K562 (cell line): ENCODE measurements around the gene PPP1R12B. TPM values are rescaled to one million over a fixed set of nuclear protein-coding genes. Genes with fewer than 3 reads are reported as not detected.

Source experiments
- ATAC-seq: fragments of 200-7000 bp; cut with Tn5 transposase; 3 replicates; pipeline ENCODE4 v1.9.1; 2020; ENCODE audit warnings: moderate library complexity
- BruUV-seq: library from RNA; stranded (reverse); fragments of 400-500 nt; replicated peaks from 2 replicates; lab custom pipeline; 2021; lab: Mats Ljungman, UMichigan
- CTCF ChIA-PET: fragments of 300-600 bp; formaldehyde crosslinking; extraction: SDS; loops from one replicate; lab custom pipeline; 2021; ENCODE audit warnings: low intra/inter-chr PET ratio; lab: Yijun Ruan, JAX
- POLR2A ChIA-PET: fragments of 300-600, 350-650 bp; sonication (Branson Sonifier 250); formaldehyde crosslinking; extraction: SDS; loops from one replicate; lab custom pipeline; 2021; ENCODE audit warnings: antibody characterized with exemption, inconsistent platforms; lab: Yijun Ruan, JAX
- DNase-seq, 4 experiments: peaks; one replicate each; pipeline versions ENCODE4 v3.0.0 to v3.0.0-alpha.2; 2011 to 2018; ENCODE audit warnings: low spot score in 3 of 4, mixed read lengths in 3 of 4; ENCODE audit errors: extremely low read depth in 1 of 4
- FAIRE-seq: peaks from 2 replicates; lab custom pipeline; 2011; peaks lifted over from hg19 to GRCh38; lab: Jason Lieb, UNC
- H2AFZ ChIP-seq: 2 replicates; pipeline ENCODE4 v1.6.0; 2011; ENCODE audit warnings: low read depth, low read length, control low read depth, inconsistent platforms
- H3K27ac ChIP-seq: fragments of 200-600 bp; 3 replicates; pipeline ENCODE4 v1.8.0; 2011; ENCODE audit warnings: low read depth, mild to moderate bottlenecking, control low read depth, inconsistent platforms, low read length, moderate library complexity, mixed read lengths; ENCODE audit errors: extremely low read depth
- H3K27me3 ChIP-seq, 2 experiments: fragments of 300-600 bp in 1 of 2; 2 replicates in 1 of 2; 3 replicates in 1 of 2; pipeline versions ENCODE4 v1.6.0 to v1.8.0; 2011; ENCODE audit warnings: inconsistent platforms in 2 of 2, low read length in 2 of 2, mild to moderate bottlenecking in 1 of 2, mixed read lengths in 1 of 2, moderate library complexity in 1 of 2; ENCODE audit not compliant: control insufficient read depth in 2 of 2, insufficient read depth in 2 of 2
- H3K36me3 ChIP-seq: fragments of 300-600 bp; 3 replicates; pipeline ENCODE4 v1.8.0; 2011; ENCODE audit warnings: mild to moderate bottlenecking, low read length, inconsistent platforms; ENCODE audit not compliant: control insufficient read depth, insufficient read depth
- H3K4me1 ChIP-seq, 2 experiments: fragments of 200-600 bp in 1 of 2; replicated peaks in 1 of 2; 2 replicates in 1 of 2; 3 replicates in 1 of 2; pipeline versions ENCODE4 v1.5.1 to v1.8.0; 2011; ENCODE audit warnings: inconsistent platforms in 2 of 2, low read length in 2 of 2, mild to moderate bottlenecking in 1 of 2, mixed read lengths in 1 of 2, moderate library complexity in 1 of 2; ENCODE audit not compliant: control insufficient read depth in 2 of 2, insufficient read depth in 2 of 2
- H3K4me2 ChIP-seq: 2 replicates; pipeline ENCODE4 v1.6.1; 2011; ENCODE audit warnings: low read length, control low read depth, inconsistent platforms, mixed read lengths; ENCODE audit not compliant: insufficient read depth
- H3K4me3 ChIP-seq: fragments of 200-600 bp; sonication (generic), shearing (Covaris generic); 2 replicates; pipeline ENCODE4 v1.5.1; 2016; ENCODE audit warnings: control low read depth, inconsistent platforms
- H3K79me2 ChIP-seq: fragments of 200-600 bp; 3 replicates; pipeline ENCODE4 v1.8.0; 2011; ENCODE audit warnings: low read length, inconsistent platforms; ENCODE audit not compliant: control insufficient read depth, insufficient read depth
- H3K9ac ChIP-seq, 2 experiments: 2 replicates each; pipeline versions ENCODE4 v1.6.0 to v1.6.1; 2011; ENCODE audit warnings: low read depth in 2 of 2, low read length in 2 of 2, control low read depth in 1 of 2, inconsistent platforms in 1 of 2, mild to moderate bottlenecking in 1 of 2, mixed read lengths in 1 of 2; ENCODE audit not compliant: insufficient read depth in 1 of 2
- H3K9me1 ChIP-seq: one replicate; pipeline ENCODE4 v1.6.0; 2011; ENCODE audit warnings: inconsistent platforms, mild to moderate bottlenecking, low read length, moderate library complexity; ENCODE audit not compliant: control insufficient read depth, insufficient read depth
- H3K9me3 ChIP-seq: replicated peaks from 2 replicates; pipeline ENCODE4 v1.5.1; 2011; ENCODE audit warnings: low read depth, low read length, inconsistent platforms; ENCODE audit not compliant: control insufficient read depth, insufficient read depth
- H4K20me1 ChIP-seq: replicated peaks from 2 replicates; pipeline ENCODE4 v1.6.1; 2011; ENCODE audit warnings: low read length, inconsistent platforms, mixed read lengths; ENCODE audit not compliant: control insufficient read depth, insufficient read depth
- FOXK1 ChIP-seq: sonication (generic); formaldehyde crosslinking; IDR thresholded peaks from 2 replicates; pipeline ENCODE4 v1.8.0; 2022; ENCODE audit warnings: missing genetic modification reagents, mild to moderate bottlenecking, borderline replicate concordance
- GTF2E2 ChIP-seq: fragments of 200-800 bp; sonication (Bioruptor generic); IDR thresholded peaks from 2 replicates; pipeline ENCODE4 v1.6.1; 2016; ENCODE audit warnings: missing genetic modification characterization, missing compliant biosample characterization
- HNRNPK ChIP-seq: fragments of 200-400 bp; formaldehyde crosslinking; IDR thresholded peaks from one replicate; pipeline ENCODE4 v1.6.1; 2018; ENCODE audit warnings: mild to moderate bottlenecking, low read depth, low read length; ENCODE audit not compliant: poor library complexity, severe bottlenecking
- SP1 ChIP-seq: sonication (generic); formaldehyde crosslinking; IDR thresholded peaks from 2 replicates; pipeline ENCODE4 v1.8.1; 2022; ENCODE audit warnings: mild to moderate bottlenecking, missing genetic modification reagents
- STAT6 ChIP-seq: sonication (generic); formaldehyde crosslinking; IDR thresholded peaks from 2 replicates; pipeline ENCODE4 v1.8.1; 2023; ENCODE audit warnings: mild to moderate bottlenecking, missing genetic modification reagents
- WGBS: fragments of 100-300 bp; shearing (Covaris generic); methylation state at CpG from one replicate; pipeline ENCODE4 v1.1.6; 2016; ENCODE audit warnings: low coverage, mixed read lengths; ENCODE audit not compliant: insufficient coverage; ENCODE audit errors: missing lambda C conversion rate; 5-methylcytosine and 5-hydroxymethylcytosine counted together
- in situ Hi-C: fragments of 300-500 bp; cut with MboI; formaldehyde crosslinking; loops from 4 replicates; pipeline ENCODE4 v1.15.0; 2018; ENCODE audit warnings: inconsistent platforms, mixed read lengths
- intact Hi-C: fragments of 100-400 bp; cut with micrococcal nuclease; formaldehyde crosslinking; loops from 2 replicates; pipeline ENCODE4 v1.14.2; 2022
- polyA plus RNA-seq, 8 experiments: library from polyadenylated mRNA; depleted of rRNA in 4 of 8; stranded (reverse) in 5 of 8; unstranded in 3 of 8; fragments of >200 nt; fragmentation: Nextera tagmentation in 2 of 8; fragmentation: Illumina TruSeq in 1 of 8; extraction: Ambion mirVana in 2 of 8; extraction: Trizol in 1 of 8; gene quantifications; 2 replicates each; pipeline versions ENCODE4 v1.2.1 to v1.2.3, GENCODE V29; 2011 to 2014; ENCODE audit warnings: inconsistent platforms in 1 of 8, missing spikeins in 1 of 8
- total RNA-seq, 7 experiments: library from RNA; depleted of rRNA in 6 of 7; stranded (reverse); fragments of >200 nt in 6 of 7; fragmentation: Illumina TruSeq in 2 of 7; extraction: Trizol in 2 of 7; gene quantifications; 2 replicates each; pipeline versions ENCODE4 v1.2.1 to v1.2.3, GENCODE V29; 2011 to 2021; ENCODE audit warnings: low replicate concordance in 1 of 7
- TF ChIP-seq, protein P1 (sequence below): IDR thresholded peaks from 2 replicates; pipeline ENCODE4 v1.6.1; 2011; ENCODE audit warnings: borderline replicate concordance, low read depth, mild to moderate bottlenecking, moderate library complexity, low read length; ENCODE audit not compliant: insufficient read depth, poor library complexity, severe bottlenecking
- TF ChIP-seq, protein P2 (sequence below), 2 experiments: fragments of 450-650 bp in 1 of 2; sonication (generic) in 1 of 2; formaldehyde crosslinking in 1 of 2; IDR thresholded peaks in 1 of 2; conservative IDR thresholded peaks in 1 of 2; 2 replicates each; pipeline versions ENCODE4 v1.6.1 to v1.8.1; 2016 to 2023; ENCODE audit warnings: mild to moderate bottlenecking in 2 of 2, moderate library complexity in 2 of 2, inconsistent platforms in 1 of 2, missing genetic modification reagents in 1 of 2
- TF ChIP-seq, protein P3 (sequence below), 2 experiments: fragments of 450-650 bp; IDR thresholded peaks; 2 replicates each; pipeline ENCODE4 v1.6.1; 2016

The PPP1R12B gene
- total and polyA plus RNA-seq, 9 of the 15 experiments (the other 6 are each of a cell fraction or from before 2014, with no cell fraction given): 0.73 to 16.9 (median 13.6) TPM

- intact Hi-C loops: no loop called here
- no peak overlapping the region; a peak in 1 of 4 replicates for H3K9ac ChIP-seq
- TF ChIP-seq STAT6 (CRISPR knock-in tag): no peak
- TF ChIP-seq, protein P1, sequence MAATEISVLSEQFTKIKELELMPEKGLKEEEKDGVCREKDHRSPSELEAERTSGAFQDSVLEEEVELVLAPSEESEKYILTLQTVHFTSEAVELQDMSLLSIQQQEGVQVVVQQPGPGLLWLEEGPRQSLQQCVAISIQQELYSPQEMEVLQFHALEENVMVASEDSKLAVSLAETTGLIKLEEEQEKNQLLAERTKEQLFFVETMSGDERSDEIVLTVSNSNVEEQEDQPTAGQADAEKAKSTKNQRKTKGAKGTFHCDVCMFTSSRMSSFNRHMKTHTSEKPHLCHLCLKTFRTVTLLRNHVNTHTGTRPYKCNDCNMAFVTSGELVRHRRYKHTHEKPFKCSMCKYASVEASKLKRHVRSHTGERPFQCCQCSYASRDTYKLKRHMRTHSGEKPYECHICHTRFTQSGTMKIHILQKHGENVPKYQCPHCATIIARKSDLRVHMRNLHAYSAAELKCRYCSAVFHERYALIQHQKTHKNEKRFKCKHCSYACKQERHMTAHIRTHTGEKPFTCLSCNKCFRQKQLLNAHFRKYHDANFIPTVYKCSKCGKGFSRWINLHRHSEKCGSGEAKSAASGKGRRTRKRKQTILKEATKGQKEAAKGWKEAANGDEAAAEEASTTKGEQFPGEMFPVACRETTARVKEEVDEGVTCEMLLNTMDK: no peak
- 0 out of 2 replicates have a peak, but pooled peaks have one; percentile 22 for TF ChIP-seq FOXK1
- no peak for TF ChIP-seq HNRNPK
- TF ChIP-seq, protein P2, sequence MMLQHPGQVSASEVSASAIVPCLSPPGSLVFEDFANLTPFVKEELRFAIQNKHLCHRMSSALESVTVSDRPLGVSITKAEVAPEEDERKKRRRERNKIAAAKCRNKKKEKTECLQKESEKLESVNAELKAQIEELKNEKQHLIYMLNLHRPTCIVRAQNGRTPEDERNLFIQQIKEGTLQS (IDR thresholded peaks at IDR 0.05): no peak
- TF ChIP-seq, protein P2 (CRISPR knock-in tag; conservative IDR thresholded peaks at IDR 0.05): no peak
- TF ChIP-seq, protein P3, sequence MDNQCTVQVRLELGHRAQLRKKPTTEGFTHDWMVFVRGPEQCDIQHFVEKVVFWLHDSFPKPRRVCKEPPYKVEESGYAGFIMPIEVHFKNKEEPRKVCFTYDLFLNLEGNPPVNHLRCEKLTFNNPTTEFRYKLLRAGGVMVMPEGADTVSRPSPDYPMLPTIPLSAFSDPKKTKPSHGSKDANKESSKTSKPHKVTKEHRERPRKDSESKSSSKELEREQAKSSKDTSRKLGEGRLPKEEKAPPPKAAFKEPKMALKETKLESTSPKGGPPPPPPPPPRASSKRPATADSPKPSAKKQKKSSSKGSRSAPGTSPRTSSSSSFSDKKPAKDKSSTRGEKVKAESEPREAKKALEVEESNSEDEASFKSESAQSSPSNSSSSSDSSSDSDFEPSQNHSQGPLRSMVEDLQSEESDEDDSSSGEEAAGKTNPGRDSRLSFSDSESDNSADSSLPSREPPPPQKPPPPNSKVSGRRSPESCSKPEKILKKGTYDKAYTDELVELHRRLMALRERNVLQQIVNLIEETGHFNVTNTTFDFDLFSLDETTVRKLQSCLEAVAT (IDR thresholded peaks at IDR 0.05): no peak
- TF ChIP-seq SP1 (CRISPR knock-in tag): no peak
- TF ChIP-seq GTF2E2 (tag): no peak
Observed at GRCh38 chr1:202615501-202616354, 267.2 kb downstream of the PPP1R12B start.

More at GRCh38 chr1:202615501-202616354, 267.2 kb downstream of the PPP1R12B start:
- no peaks in the 10 kb centered on the region for H4K20me1 ChIP-seq
- DNase-seq (no peak), ATAC-seq (no peak), FAIRE-seq (no peak)
- H3K79me2 ChIP-seq: no peaks in the 10 kb centered on the region
- 5% methylated on average over 11 of the region's 11 CpGs for WGBS
- no peak overlapping the region for H3K4me3 ChIP-seq
- no peaks in the 10 kb centered on the region for H3K4me1 ChIP-seq
- H3K9me1 ChIP-seq: no peaks in the 10 kb centered on the region
- POLR2A ChIA-PET: interaction anchor here (0.9 to 1.4 kb wide), 2 partner anchors 11 to 16 kb away, joined by 3 to 6 read pairs; no protein-coding TSS in a partner anchor
- H3K27ac ChIP-seq: no peak overlapping the region
- no peaks in the 10 kb centered on the region for H3K9me3 ChIP-seq
- CTCF ChIA-PET: no interaction called here
- H3K4me2 ChIP-seq: no peak overlapping the region
- in situ Hi-C loops: no loop called here
- no peak overlapping the region for H2AFZ ChIP-seq
- BruUV-seq: no TSS peak
- H3K36me3 ChIP-seq: no peaks in the 10 kb centered on the region
- H3K27me3 ChIP-seq: peaks cover 10 to 67% of the 10 kb centered on the region in 2 experiments; a peak in 4 of 5 replicates
